Measurements from ENCODE around the gene BRSK2.

GRCh38 chr11:1500466-1501420 is 111.0 kb downstream of the BRSK2 start:
- TF ChIP-seq POLR2A (IDR thresholded peaks at IDR 0.05) (no peak), CTCF (IDR thresholded peaks at IDR 0.05) (no peak)
